A673 (cell line): ENCODE results near the gene KLHL18.

Experiments
- CTCF ChIP-seq: fragments of 300-800, 200-600 bp; sonication (generic); conservative IDR thresholded peaks from 2 replicates; pipeline ENCODE4 v1.5.1; 2017; ENCODE audit warnings: low read depth, mild to moderate bottlenecking, antibody characterized with exemption, low read length, moderate library complexity, mixed read lengths
- EZH2 ChIP-seq: fragments of 200-600 bp; sonication (generic); IDR thresholded peaks from 2 replicates; pipeline ENCODE4 v1.6.1; 2017; ENCODE audit warnings: borderline replicate concordance, low read depth, mild to moderate bottlenecking, mixed read lengths, antibody characterized with exemption, low read length; ENCODE audit not compliant: poor library complexity, severe bottlenecking

DNA sequence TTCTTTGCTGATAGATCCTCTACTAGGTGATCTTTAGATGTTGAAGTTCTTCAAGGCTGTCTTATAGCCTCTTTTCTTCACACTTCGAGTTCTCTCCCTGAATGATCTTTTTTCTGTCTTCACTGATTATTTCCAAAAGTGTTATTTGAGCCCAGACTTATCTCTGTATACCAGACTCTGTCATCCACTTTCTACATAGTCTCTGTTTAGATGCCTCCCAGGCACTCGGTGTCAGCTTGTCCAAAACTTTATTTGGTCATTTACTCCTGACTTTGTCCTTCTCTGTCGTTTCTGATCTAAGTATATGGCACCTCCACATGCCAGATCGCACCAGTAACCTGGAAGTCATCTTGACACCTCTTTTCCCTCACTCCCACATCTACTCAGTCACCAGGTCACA is 27.6 kb downstream of the KLHL18 start:
- TF ChIP-seq CTCF, result no peak
- no peak for TF ChIP-seq EZH2
